Hematopoietic multipotent progenitor cell treated with erythropoietin and hydrocortisone succinate and interleukin-3 and kit ligand, for 8 days (in vitro differentiated cells): ENCODE data around the gene CSGALNACT2.
"Not testable (repeated sequence)": the region's sequence is repeated elsewhere in the genome, so short reads cannot be mapped to it uniquely, and the experiment has no call there.

Experiments
- DNase-seq: peaks from one replicate; pipeline ENCODE4 v3.0.0-alpha.2; 2015

The CSGALNACT2 gene

GRCh38 chr10:43145936-43146335 lies 7.7 kb downstream of the CSGALNACT2 start:
- not testable (repeated sequence) for DNase-seq

- DNase-seq, result no peak
These were observed 13.1 kb downstream of the CSGALNACT2 start for GRCh38 chr10:43151371-43151770.

DNA sequence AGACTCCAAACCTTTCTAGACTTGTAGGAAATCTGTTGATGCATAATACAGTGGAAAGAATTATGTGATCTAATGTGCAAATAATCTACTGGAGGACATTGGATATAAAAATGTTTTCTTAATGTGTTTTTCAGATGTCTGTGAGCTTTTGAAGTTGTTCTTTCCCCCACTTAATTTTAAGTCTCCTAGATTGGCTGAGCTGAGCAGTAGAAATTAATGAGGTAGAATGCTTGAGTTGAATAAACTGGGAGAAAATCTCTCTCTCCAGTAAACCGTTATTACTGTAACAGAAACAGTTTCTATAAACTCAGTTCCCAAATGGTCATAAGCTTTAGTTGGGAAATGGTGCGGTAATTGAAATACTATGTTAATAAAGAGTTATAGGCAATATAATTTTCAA lies 15.7 kb downstream of the CSGALNACT2 start:
- no peak for DNase-seq

DNA sequence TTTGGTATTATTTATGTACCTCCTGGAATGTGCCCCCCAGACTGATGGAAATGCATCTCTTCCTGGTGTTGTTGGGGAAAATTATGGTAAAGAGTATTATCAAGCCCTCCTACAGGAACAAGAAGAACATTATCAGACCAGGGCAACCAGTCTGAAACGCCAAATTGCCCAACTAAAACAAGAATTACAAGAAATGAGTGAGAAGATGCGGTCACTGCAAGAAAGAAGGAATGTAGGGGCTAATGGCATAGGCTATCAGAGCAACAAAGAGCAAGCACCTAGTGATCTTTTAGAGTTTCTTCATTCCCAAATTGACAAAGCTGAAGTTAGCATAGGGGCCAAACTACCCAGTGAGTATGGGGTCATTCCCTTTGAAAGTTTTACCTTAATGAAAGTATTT lies 17.0 kb downstream of the CSGALNACT2 start:
- no peak for DNase-seq

GRCh38 chr10:43155741-43156140 lies 17.5 kb downstream of the CSGALNACT2 start:
- DNase-seq, result no peak

DNA sequence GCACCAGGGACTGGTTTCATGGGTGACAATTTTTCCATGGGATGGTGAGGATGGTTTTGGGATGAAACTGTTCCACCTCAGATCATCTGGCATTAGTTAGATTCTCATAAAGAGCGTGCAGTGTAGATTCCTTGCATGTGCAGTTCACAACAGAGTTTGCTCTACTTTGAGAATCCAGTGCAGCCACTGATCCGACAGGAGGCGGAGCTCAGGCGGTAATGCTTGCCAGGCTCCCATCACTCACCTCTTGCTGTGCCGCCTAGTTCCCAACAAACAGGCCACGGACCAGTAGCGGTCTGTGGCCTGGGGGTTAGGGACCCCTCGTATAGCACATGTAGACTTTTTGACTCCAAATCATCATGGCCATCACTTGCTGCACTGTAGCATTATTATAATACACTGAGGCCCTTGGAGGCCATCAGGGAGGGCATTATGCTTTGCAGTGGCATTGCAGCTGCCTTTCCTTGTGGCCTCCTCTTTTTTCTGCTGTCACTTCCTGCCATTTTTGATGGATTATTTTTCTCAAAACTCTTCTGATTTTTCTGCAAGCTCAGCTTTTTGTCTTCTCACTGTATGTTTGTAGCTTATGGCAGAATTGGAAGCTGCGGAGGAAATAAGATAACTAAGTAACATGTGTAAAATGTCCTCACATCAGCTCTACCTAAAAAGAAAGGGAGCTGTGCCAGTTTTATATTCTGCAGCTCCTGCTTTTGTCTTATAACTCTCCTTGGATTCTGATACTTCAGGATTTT lies 18.5 kb downstream of the CSGALNACT2 start:
- no peak for DNase-seq

DNA sequence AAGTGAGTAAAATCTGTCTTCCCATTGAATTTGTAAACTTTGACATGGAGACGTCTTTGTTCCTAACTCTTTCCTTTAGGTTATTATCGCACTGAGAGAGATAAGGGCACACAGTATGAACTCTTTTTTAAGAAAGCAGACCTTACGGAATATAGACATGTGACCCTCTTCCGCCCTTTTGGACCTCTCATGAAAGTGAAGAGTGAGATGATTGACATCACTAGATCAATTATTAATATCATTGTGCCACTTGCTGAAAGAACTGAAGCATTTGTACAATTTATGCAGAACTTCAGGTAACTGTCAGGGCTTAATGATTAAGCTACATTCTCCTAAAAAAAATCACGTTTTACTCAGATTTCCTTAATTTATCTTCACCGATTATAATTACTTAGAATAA lies 20.4 kb downstream of the CSGALNACT2 start:
- no peak for DNase-seq

DNA sequence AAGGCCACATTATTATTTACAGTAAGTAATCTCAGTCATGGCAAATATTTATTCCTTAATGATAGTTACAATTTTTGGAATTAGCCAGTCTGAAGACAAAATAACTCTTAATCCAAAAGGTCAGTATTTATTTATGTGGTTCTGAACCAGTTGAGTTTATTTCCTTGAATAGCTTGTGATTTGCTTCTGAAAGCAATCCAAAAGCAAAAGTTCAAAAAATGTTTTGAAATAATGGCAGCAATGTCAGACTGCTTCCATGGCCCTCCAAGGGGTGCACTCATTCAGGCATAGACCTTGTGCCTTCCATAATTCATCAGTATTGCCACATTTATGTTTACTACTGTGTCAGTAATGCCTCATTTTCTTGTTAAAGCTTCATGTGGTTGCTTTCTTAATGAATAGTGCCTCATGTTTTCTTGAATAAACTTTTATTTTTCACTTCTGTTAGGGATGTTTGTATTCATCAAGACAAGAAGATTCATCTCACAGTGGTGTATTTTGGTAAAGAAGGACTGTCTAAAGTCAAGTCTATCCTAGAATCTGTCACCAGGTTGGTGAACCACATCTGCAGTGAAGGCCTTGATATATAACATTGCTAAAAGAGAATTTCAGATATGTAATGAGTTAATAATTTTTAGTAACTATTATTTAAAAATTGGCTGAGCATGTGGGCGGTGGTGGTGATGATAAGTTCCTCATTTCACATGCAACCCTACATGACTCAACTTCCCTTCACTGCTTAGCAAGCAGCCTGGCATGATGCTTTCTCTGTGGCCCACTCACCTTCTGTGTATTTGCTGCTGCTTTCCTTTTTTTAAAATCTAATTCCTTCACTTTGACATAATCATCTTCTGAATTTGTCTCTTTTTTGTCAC lies 22.0 kb downstream of the CSGALNACT2 start:
- no peak for DNase-seq

DNA sequence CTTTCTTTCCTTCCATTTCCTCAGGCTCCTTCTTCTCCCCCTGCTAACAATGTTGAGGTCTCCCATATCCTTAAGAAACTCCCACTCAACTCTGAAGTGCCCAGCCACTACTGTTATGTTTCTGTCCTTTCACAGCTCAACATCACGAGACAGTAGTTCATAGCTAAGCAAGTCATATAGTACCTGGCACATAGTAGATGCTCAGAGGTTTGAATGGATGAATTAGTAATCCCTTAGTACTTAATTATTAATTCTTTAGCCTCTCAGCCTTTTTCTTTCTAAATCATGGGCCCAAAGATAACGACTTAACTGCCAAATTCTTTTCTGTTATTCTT lies 22.6 kb downstream of the CSGALNACT2 start:
- no peak for DNase-seq

DNA sequence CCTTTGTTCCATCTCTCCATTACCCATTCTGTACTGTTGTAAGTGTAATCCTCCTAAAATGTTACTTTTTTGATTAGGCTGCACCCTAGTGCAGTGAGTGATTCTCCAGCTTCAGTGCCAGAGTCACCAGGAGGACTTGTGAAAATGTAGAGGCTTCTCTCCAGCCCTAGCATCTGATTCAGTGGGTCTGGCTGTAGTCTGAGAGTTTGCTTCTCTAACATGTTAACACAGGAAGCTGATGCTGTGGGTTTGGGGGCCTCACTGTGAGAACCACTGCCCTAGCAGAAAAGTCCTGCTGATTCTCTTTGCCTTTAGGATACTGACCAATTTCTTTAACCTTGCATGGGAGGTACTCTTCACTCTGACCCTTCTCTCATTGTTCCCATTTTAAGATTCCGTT lies 24.4 kb downstream of the CSGALNACT2 start:
- DNase-seq, result no peak

DNA sequence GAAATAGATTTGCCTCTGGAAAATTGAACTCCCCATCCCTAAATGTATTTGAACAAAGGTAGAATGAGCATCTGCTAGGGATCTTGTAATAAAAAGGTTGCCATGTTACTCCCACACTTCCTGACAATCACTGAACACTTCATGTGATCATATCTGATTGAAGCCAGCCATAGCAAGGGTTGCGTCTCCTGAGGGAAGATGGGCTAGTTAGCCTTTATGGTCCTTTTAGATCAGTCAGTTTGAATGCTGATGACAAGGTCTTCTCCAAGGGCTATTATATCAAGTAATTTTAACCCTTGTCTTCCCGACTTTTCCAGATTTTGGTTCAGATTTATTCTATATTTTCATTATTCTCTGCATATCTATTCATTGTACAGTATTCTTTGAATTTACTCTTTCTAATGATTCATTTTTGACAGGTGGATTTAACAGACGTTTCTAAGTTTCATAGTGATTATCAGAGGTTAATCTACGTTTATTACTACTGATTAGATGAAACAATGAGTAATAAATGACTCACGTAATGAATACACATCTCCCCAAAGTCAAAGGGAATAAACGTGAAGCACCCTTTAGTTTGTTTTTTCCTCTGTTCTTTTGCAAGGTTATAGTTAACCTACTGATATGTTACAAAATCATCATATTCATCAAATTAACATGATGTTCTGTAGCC lies 28.1 kb downstream of the CSGALNACT2 start:
- DNase-seq, result no peak

DNA sequence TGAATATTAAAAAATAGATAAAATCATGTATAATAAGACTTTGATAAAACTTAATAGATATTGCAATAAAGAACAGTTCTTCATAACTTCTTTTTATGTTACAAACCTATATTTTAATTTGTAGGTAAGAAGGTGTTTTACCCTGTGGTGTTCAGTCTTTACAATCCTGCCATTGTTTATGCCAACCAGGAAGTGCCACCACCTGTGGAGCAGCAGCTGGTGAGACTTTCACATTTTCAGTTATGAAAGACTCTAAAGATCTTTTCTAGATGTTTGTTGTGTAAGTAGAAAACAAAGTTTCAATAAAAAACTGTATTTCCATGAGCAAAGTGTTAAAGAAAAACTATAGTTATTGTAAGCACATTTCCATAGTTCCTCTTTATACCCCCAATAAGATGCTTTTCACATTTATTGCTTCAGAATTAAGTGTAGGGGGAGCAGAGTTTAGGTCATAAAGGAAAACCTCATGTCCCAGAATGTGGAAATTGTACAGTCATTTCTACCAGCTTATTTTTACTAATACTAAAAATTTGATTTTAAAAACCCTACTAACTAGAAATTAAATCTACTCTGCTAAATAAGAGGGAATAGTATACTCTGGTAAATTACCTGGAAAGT lies 28.7 kb downstream of the CSGALNACT2 start:
- DNase-seq, result no peak

DNA sequence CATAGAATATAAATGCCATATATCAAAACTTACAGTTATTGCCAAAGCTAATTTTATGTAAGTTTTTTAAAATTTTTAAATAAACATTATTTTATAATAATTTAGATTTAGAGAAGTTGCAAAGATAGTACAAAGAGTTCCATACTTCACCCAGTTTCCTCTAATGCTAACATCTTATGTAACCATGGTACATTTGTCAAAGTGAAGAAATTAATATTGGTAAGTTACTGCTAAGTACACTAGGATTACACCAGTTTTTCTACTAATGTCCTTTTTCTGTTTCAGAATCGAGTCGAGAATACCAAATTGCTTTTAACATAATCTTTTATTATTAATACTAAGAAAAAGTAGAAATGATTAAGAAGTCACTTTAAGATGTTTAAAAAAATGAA lies 29.2 kb downstream of the CSGALNACT2 start:
- no peak for DNase-seq

DNA sequence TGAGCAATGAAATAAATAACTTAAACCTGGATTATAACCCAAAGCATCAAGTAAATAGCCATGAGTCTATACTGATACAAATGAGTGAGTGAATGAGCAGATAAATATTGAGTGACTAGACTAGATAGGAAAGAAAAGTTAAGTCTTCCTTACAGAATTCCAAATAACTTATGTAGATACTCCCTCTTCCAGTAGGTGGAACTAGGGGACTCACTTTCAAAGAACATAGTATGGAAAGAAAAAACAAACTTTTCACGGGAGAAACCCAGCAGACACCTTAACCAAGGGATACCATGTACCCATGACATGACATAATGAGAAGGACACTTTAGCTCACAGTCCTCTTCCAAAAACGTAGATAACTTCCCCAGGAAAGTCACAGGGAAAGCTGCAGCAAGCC lies 32.2 kb downstream of the CSGALNACT2 start:
- no peak for DNase-seq

DNA sequence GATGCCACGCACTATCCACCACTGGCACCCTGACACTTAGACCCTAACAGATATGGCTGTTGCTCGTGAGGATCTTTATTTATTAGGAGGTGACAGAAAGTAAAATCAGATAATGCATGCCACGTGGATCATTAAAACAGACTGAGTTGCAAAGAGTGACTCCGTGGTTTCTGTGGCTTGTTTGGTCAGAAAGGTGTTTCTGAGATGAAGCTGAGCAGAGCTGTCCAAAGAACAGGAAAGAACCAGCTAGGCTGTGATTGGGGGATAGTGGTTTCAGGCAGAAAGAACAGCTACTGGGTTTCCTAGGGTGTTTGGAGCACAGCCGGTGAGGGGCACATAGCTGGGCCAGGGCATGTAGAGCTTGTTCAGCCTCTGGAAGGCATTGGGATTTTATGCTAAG lies 34.4 kb downstream of the CSGALNACT2 start:
- DNase-seq, result no peak

- no peak for DNase-seq
These were observed 34.9 kb downstream of the CSGALNACT2 start for GRCh38 chr10:43173120-43173519.

GRCh38 chr10:43174969-43175368 lies 36.7 kb downstream of the CSGALNACT2 start:
- peak; percentile 62 for DNase-seq

DNA sequence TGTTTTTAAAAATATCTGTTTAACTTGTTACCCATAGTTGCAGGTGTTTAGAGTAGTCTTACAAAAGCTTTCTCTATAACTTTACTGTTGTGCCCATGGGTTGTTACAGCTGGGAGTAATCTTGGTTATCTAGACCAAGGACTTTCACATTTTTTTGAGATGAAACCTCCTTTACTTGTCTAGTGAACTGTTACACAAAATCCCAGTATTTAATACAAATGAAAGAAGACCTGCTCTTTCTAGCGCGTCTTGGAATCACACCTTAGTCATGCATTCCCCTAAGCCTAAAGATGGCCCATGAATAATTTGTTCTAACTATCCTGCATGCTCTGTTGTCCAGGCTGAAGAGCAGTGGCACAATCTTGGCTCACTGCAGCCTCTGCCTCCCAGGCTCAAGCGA lies 38.0 kb downstream of the CSGALNACT2 start:
- DNase-seq, result no peak

- no peak for DNase-seq
These were observed 39.4 kb downstream of the CSGALNACT2 start for GRCh38 chr10:43177595-43177994.

DNA sequence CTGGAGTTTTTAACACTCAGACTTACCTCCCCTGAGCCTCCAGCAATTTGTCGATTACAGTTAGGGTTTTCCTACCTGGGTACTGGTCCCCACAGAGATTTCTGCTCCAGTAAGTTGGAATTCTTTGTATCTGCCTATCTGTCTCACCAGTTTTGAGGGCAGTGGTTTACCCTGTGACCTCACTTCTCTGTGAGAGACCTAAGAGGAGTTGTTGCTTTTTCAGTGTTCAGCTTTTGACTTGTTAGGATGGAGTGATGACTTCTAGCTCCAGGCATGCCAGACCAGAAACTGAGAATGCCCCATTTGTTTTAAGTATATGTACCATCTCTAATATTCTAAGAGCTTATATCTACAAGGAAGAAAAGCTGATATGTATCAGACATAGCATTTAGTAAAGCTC lies 42.9 kb downstream of the CSGALNACT2 start:
- DNase-seq, result no peak

DNA sequence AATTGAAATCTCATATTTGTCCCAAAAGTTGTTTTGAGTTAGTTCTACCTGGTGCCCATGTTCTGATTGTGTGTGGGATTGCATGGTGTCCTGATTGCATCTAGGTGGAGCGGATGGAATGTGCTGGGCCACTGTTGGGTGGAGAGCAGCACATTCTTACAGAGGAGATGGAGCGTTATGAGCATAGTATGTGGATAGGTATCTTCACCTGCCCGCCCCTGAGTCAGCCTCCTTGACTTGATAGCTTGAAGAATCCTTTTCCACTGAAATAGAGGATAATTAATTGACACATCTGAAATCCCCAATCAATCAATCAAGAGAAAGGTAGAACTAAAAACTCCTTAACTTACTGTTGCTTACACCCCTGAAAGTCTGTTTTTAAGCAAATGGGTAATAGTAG lies 45.5 kb downstream of the CSGALNACT2 start:
- not testable (repeated sequence) for DNase-seq

- DNase-seq, result no peak
These were observed 47.9 kb downstream of the CSGALNACT2 start for GRCh38 chr10:43186150-43186549.

DNA sequence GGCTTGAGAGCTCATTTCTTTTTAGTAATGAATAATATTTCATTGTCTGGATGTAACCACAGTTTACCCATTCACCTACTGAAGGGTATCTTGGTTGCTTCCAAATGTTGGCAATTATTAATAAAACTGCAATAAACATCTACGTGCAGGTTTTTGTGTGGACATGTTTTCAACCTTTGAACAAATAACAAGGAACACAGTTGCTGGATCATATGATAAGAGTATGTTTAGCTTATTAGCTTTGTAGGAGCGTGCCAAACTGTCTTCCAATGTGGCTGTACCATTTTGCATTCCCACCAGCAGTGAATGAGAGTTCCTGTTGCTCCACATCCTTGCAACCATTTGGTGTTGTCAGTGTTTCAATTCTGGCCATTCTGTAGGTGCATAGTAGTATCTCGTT lies 49.0 kb downstream of the CSGALNACT2 start:
- DNase-seq, result no peak
